ENCODE data around the gene DUSP19. TPM values are rescaled to one million over a fixed set of nuclear protein-coding genes. Genes with fewer than 3 reads are reported as not detected.

DUSP19 gene
- total and polyA plus RNA-seq, 2 of the 13 experiments (the other 11 are each of a cell fraction or from before 2014, with no cell fraction given) = 1.3 to 1.9 TPM

DNA sequence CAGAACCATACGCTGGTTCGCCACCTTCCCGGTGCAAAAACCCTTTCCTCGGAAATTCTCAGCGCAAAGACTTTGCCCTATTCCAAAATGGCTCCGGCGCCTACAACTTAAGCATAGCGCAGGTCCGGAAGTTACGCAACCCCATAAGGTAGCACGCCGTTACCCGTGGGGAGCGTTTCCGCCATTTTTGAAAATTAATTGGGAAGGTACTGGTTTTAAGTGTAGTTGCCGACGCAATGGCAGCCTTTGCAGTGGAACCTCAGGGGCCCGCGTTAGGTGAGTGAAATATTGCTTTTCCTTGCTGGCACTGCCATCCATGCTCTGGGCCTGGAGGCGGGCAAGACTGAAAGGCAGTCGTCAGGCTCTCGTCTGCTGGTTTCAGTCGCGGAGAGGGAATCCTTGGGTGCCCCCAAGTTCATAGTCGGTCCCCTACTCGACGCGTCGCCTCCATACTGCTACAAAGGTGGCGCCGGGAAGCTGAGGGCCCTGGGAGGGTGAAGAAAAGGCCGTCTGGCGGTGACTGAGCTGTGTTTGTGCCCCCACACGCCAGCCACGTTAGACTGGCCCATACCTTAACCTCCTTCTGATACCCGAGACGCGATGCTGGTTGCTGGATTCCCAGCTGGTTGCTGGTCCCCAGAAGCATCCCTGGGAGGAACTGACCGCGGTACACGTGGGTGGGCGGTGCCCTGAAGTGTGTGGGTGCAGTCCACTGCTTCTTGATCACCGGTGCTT, 45.8 kb downstream of the DUSP19 start, which contains the start of gene NUP35 (continued):
- TF ChIP-seq ZSCAN25 (CRISPR knock-in tag; IDR thresholded peaks at IDR 0.05) (0 out of 2 replicates have a peak, but pooled peaks have one; percentile 24), TBX3 (IDR thresholded peaks at IDR 0.05; ENCODE audit: borderline replicate concordance) (no peak), CREB1 (IDR thresholded peaks at IDR 0.05) (peak; percentile 77), CREB1 (CRISPR knock-in tag; IDR thresholded peaks at IDR 0.05) (peak; percentile 98), SIX1 (CRISPR knock-in tag; IDR thresholded peaks at IDR 0.05; ENCODE audit: borderline replicate concordance) (no peak), PCBP2 (optimal IDR thresholded peaks at IDR 0.05; ENCODE audit: low read depth, low read length, poor library complexity, severe bottlenecking) (no peak), RFX5 (IDR thresholded peaks at IDR 0.05; ENCODE audit: low read depth, low read length) (peak; percentile 43; the same call in 1 of the 2 replicates), GFI1 (CRISPR knock-in tag; IDR thresholded peaks at IDR 0.05; ENCODE audit: borderline replicate concordance) (peak; percentile 58; the same call in 1 of the 2 replicates), SP1 (IDR thresholded peaks at IDR 0.05) (no peak), SP1 (CRISPR knock-in tag; IDR thresholded peaks at IDR 0.05) (peak; percentile 10; the same call in 1 of the 2 replicates), RARA (CRISPR knock-in tag; IDR thresholded peaks at IDR 0.05) (no peak), MIXL1 (CRISPR knock-in tag; IDR thresholded peaks at IDR 0.05) (peak; percentile 93), MED1 (CRISPR knock-in tag; IDR thresholded peaks at IDR 0.05) (peak; percentile 51; the same call in 1 of the 2 replicates), ZSCAN12 (CRISPR knock-in tag; IDR thresholded peaks at IDR 0.05) (peak; percentile 74; the same call in 1 of the 2 replicates), ASH2L (IDR thresholded peaks at IDR 0.05; ENCODE audit: insufficient read length, low read depth, low read length) (peak; percentile 87), SMAD3 (CRISPR knock-in tag; IDR thresholded peaks at IDR 0.05) (peak; percentile 77)
- TF ChIP-seq, protein P1, sequence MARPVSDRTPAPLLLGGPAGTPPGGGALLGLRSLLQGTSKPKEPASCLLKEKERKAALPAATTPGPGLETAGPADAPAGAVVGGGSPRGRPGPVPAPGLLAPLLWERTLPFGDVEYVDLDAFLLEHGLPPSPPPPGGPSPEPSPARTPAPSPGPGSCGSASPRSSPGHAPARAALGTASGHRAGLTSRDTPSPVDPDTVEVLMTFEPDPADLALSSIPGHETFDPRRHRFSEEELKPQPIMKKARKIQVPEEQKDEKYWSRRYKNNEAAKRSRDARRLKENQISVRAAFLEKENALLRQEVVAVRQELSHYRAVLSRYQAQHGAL (CRISPR knock-in tag; IDR thresholded peaks at IDR 0.05; ENCODE audit: not compliant biosample characterization) = no peak
- TF ChIP-seq, protein P2, sequence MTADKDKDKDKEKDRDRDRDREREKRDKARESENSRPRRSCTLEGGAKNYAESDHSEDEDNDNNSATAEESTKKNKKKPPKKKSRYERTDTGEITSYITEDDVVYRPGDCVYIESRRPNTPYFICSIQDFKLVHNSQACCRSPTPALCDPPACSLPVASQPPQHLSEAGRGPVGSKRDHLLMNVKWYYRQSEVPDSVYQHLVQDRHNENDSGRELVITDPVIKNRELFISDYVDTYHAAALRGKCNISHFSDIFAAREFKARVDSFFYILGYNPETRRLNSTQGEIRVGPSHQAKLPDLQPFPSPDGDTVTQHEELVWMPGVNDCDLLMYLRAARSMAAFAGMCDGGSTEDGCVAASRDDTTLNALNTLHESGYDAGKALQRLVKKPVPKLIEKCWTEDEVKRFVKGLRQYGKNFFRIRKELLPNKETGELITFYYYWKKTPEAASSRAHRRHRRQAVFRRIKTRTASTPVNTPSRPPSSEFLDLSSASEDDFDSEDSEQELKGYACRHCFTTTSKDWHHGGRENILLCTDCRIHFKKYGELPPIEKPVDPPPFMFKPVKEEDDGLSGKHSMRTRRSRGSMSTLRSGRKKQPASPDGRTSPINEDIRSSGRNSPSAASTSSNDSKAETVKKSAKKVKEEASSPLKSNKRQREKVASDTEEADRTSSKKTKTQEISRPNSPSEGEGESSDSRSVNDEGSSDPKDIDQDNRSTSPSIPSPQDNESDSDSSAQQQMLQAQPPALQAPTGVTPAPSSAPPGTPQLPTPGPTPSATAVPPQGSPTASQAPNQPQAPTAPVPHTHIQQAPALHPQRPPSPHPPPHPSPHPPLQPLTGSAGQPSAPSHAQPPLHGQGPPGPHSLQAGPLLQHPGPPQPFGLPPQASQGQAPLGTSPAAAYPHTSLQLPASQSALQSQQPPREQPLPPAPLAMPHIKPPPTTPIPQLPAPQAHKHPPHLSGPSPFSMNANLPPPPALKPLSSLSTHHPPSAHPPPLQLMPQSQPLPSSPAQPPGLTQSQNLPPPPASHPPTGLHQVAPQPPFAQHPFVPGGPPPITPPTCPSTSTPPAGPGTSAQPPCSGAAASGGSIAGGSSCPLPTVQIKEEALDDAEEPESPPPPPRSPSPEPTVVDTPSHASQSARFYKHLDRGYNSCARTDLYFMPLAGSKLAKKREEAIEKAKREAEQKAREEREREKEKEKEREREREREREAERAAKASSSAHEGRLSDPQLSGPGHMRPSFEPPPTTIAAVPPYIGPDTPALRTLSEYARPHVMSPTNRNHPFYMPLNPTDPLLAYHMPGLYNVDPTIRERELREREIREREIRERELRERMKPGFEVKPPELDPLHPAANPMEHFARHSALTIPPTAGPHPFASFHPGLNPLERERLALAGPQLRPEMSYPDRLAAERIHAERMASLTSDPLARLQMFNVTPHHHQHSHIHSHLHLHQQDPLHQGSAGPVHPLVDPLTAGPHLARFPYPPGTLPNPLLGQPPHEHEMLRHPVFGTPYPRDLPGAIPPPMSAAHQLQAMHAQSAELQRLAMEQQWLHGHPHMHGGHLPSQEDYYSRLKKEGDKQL (CRISPR knock-in tag; IDR thresholded peaks at IDR 0.05; ENCODE audit: low read depth) = 0 out of 2 replicates have a peak, but pooled peaks have one; percentile 27
- TF ChIP-seq, protein P3, sequence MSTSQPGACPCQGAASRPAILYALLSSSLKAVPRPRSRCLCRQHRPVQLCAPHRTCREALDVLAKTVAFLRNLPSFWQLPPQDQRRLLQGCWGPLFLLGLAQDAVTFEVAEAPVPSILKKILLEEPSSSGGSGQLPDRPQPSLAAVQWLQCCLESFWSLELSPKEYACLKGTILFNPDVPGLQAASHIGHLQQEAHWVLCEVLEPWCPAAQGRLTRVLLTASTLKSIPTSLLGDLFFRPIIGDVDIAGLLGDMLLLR (CRISPR knock-in tag; IDR thresholded peaks at IDR 0.05) = peak; percentile 73; the same call in 1 of the 2 replicates
- TF ChIP-seq, protein P4, sequence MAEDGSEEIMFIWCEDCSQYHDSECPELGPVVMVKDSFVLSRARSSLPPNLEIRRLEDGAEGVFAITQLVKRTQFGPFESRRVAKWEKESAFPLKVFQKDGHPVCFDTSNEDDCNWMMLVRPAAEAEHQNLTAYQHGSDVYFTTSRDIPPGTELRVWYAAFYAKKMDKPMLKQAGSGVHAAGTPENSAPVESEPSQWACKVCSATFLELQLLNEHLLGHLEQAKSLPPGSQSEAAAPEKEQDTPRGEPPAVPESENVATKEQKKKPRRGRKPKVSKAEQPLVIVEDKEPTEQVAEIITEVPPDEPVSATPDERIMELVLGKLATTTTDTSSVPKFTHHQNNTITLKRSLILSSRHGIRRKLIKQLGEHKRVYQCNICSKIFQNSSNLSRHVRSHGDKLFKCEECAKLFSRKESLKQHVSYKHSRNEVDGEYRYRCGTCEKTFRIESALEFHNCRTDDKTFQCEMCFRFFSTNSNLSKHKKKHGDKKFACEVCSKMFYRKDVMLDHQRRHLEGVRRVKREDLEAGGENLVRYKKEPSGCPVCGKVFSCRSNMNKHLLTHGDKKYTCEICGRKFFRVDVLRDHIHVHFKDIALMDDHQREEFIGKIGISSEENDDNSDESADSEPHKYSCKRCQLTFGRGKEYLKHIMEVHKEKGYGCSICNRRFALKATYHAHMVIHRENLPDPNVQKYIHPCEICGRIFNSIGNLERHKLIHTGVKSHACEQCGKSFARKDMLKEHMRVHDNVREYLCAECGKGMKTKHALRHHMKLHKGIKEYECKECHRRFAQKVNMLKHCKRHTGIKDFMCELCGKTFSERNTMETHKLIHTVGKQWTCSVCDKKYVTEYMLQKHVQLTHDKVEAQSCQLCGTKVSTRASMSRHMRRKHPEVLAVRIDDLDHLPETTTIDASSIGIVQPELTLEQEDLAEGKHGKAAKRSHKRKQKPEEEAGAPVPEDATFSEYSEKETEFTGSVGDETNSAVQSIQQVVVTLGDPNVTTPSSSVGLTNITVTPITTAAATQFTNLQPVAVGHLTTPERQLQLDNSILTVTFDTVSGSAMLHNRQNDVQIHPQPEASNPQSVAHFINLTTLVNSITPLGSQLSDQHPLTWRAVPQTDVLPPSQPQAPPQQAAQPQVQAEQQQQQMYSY (CRISPR knock-in tag; IDR thresholded peaks at IDR 0.05) = no peak
